Neural cell (in vitro differentiated cells): Measurements from ENCODE around the gene MICAL2.

Experiments
- CTCF ChIP-seq: fragments of 450-650 bp; IDR thresholded peaks from 2 replicates; pipeline ENCODE4 v1.5.1; 2014; ENCODE audit warnings: antibody characterized with exemption, mild to moderate bottlenecking, moderate library complexity; ENCODE audit not compliant: poor library complexity, severe bottlenecking
- EZH2 ChIP-seq: fragments of 200-600, 300-800 bp; shearing (Covaris generic), sonication (generic); IDR thresholded peaks from 2 replicates; pipeline ENCODE4 v1.6.1; 2014; ENCODE audit warnings: antibody characterized with exemption, low read length, borderline replicate concordance, mild to moderate bottlenecking; ENCODE audit not compliant: insufficient read depth, poor library complexity, severe bottlenecking
- MXI1 ChIP-seq: fragments of 450-650 bp; conservative IDR thresholded peaks from 2 replicates; pipeline ENCODE4 v1.6.1; 2014; ENCODE audit warnings: antibody characterized with exemption, mild to moderate bottlenecking; ENCODE audit not compliant: poor library complexity, severe bottlenecking
- POLR2AphosphoS5 ChIP-seq: IDR thresholded peaks from 2 replicates; pipeline ENCODE4 v1.6.1; 2012
- RAD21 ChIP-seq: fragments of 450-650 bp; conservative IDR thresholded peaks from 2 replicates; pipeline ENCODE4 v1.6.1; 2014; ENCODE audit warnings: antibody characterized with exemption, mild to moderate bottlenecking, moderate library complexity
- REST ChIP-seq: IDR thresholded peaks from 2 replicates; pipeline ENCODE4 v1.6.1; 2012; ENCODE audit warnings: borderline replicate concordance
- TAF1 ChIP-seq: IDR thresholded peaks from 2 replicates; pipeline ENCODE4 v1.6.1; 2012; ENCODE audit warnings: low read depth

GRCh38 chr11:12182676-12183541, 72.5 kb downstream of the MICAL2 start:
- TF ChIP-seq CTCF (no peak), TAF1 (no peak), MXI1 (no peak), POLR2AphosphoS5 (no peak), EZH2 (no peak), REST (no peak), RAD21 (no peak)
